Germinal center (tissue), 1 donor: ENCODE data around the gene RPH3AL.

ENCODE experiments used
- DNase-seq: peaks from one replicate; pipeline ENCODE4 v3.0.0; 2012; ENCODE audit warnings: mixed read lengths, low spot score

RPH3AL gene

GRCh38 chr17:353213-353837 is 718 bp upstream of the RPH3AL start:
- no peak for DNase-seq

- DNase-seq: no peak
These were observed 659 bp downstream of the RPH3AL start for GRCh38 chr17:351875-352420.

- DNase-seq: no peak
These were observed 1.2 kb downstream of the RPH3AL start for GRCh38 chr17:351449-351738.

GRCh38 chr17:350706-351448 is 1.7 kb downstream of the RPH3AL start:
- DNase-seq: no peak

- no peak for DNase-seq
These were observed 2.9 kb downstream of the RPH3AL start for GRCh38 chr17:349666-350065.

GRCh38 chr17:348692-349425 is 3.7 kb downstream of the RPH3AL start:
- no peak for DNase-seq

GRCh38 chr17:348012-348411 is 4.6 kb downstream of the RPH3AL start:
- DNase-seq: no peak

- DNase-seq: no peak
These were observed 5.2 kb downstream of the RPH3AL start for GRCh38 chr17:347309-347899.

- DNase-seq: no peak
These were observed 6.4 kb downstream of the RPH3AL start for GRCh38 chr17:345992-346785.

GRCh38 chr17:345261-345660 is 7.3 kb downstream of the RPH3AL start:
- no peak for DNase-seq

GRCh38 chr17:343875-344752 is 8.5 kb downstream of the RPH3AL start:
- no peak for DNase-seq

GRCh38 chr17:343211-343610 is 9.4 kb downstream of the RPH3AL start:
- no peak for DNase-seq

GRCh38 chr17:340074-340473 is 12.5 kb downstream of the RPH3AL start:
- no peak for DNase-seq

- DNase-seq: no peak
These were observed 13.2 kb downstream of the RPH3AL start for GRCh38 chr17:339193-340061.

- no peak for DNase-seq
These were observed 14.0 kb downstream of the RPH3AL start for GRCh38 chr17:338442-339192.

- DNase-seq: no peak
These were observed 14.7 kb downstream of the RPH3AL start for GRCh38 chr17:337866-338265.

- no peak for DNase-seq
These were observed 15.2 kb downstream of the RPH3AL start for GRCh38 chr17:337453-337852.

- DNase-seq: no peak
These were observed 15.6 kb downstream of the RPH3AL start for GRCh38 chr17:337022-337420.
